ENCODE results near the gene ARRDC2. TPM values are rescaled to one million over a fixed set of nuclear protein-coding genes. Genes with fewer than 3 reads are reported as not detected.

ARRDC2 gene
- polyA plus RNA-seq: 10 to 100 TPM; 10.9 to 24.0 TPM

DNA sequence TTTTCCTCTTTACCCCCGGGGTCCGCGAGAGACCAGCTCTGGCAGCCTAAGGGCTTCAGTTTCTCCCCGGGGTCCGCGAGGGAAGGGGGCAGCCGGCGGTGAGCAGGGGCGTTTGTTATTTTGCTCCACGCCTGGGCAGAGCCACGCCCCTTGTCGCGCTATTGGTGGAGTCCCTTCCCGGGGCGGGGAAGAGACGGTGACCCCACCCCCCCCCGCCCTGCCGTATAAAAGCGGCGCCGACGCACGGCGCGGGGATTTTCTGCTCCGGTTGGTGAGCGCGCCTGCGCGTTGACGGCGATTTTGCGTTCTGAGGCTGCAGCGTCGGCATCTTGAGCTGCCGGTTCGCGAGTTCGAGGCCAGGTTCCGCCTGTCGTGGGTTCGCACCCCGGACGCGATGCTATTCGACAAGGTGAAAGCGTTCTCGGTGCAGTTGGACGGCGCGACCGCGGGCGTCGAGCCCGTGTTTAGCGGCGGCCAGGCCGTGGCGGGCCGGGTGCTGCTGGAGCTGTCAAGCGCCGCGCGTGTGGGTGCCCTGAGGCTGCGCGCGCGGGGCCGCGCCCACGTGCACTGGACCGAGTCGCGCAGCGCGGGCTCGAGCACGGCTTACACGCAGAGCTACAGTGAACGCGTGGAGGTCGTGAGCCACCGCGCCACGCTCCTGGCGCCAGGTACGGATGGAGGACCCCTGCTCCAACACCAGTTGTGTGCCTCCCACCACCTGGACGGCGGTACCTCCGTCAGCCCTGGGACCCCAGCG, at the start of gene ARRDC2:
Gene ARRDC2 (plus strand): TSS at position 254 of the 757 bp plus-strand sequence. CDS start 141 bp downstream, at position 395.
- Histone ChIP-seq H3K4me3 (ENCODE audit: low read depth in 1 of 2, low read length in 2 of 2) (peak within 1 kb of the TSS; percentile 49 to 70), H3K36me3 (ENCODE audit: control insufficient read depth in 2 of 2, insufficient read depth in 2 of 2, low read length in 1 of 2) (peaks cover 7 to 26% of the 10 kb centered on the region in 2 donors), H3K9me3 (ENCODE audit: control insufficient read depth in 2 of 2, insufficient read depth in 1 of 2, low read depth in 1 of 2, low read length in 1 of 2) (no peaks in the 10 kb centered on the region), H3K27ac (ENCODE audit: low read depth in 2 of 2, low read length in 1 of 2) (peak within 1 kb of the TSS; percentile 92 to 96), H3K4me1 (ENCODE audit: control insufficient read depth in 2 of 2, insufficient read depth in 2 of 2, low read length in 1 of 2) (peaks cover 7 to 17% of the 10 kb centered on the region in 2 donors), H3K27me3 (ENCODE audit: control insufficient read depth in 1 of 2, insufficient read depth in 2 of 2, low read length in 2 of 2) (no peaks in the 10 kb centered on the region)
- 13 to 17% methylated on average over 91 to 92 of the region's 92 CpGs for WGBS, 2 donors

DNA sequence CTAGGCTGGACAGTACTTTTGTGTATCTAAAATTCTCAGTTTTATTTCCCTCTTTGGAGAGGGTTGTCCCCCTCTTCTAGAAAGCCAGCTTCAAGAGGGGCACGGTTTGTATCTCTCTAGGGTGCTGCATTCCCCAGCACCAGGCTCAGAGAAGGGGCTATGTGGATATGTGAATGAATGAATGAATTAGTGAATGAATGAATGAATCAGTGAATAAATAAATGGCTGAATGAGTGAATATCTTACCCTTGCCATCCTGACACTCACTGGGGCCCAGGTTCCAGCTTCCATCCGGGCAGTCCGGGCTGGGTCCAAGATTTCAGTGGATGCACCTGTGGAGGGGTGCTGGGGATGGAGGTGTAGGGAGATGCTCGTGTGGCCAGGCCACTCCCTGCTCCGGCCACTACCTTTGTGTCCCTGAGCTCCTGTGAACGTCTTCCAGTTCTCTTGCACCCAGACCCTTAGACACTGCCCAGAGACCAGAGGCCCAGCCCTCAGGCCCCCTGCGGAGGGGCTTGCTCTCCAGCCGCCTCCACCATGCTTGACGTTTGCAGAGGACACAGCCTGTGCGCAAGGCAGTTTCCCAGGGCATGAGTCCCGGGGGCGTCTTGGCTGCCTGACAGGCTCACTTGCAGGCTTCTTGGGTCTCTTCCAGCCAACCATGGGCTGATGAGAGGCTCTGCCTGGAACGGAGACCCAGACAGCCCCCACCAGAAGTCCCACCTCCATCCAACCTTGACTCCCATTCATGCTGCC, 43.9 kb upstream of the ARRDC2 start:
- Histone ChIP-seq H3K27ac (ENCODE audit: low read depth in 2 of 2, low read length in 1 of 2) (no peak overlapping the region), H3K36me3 (ENCODE audit: control insufficient read depth in 2 of 2, insufficient read depth in 2 of 2, low read length in 1 of 2) (no peaks in the 10 kb centered on the region), H3K4me1 (ENCODE audit: control insufficient read depth in 2 of 2, insufficient read depth in 2 of 2, low read length in 1 of 2) (peaks cover 0 to 3% of the 10 kb centered on the region in 2 donors), H3K27me3 (ENCODE audit: control insufficient read depth in 1 of 2, insufficient read depth in 2 of 2, low read length in 2 of 2) (peaks cover 0 to 4% of the 10 kb centered on the region in 2 donors), H3K4me3 (ENCODE audit: low read depth in 1 of 2, low read length in 2 of 2) (no peak overlapping the region), H3K9me3 (ENCODE audit: control insufficient read depth in 2 of 2, insufficient read depth in 1 of 2, low read depth in 1 of 2, low read length in 1 of 2) (no peaks in the 10 kb centered on the region)
- WGBS, 2 donors: 59 to 67% methylated on average over 13 of the region's 13 CpGs

DNA sequence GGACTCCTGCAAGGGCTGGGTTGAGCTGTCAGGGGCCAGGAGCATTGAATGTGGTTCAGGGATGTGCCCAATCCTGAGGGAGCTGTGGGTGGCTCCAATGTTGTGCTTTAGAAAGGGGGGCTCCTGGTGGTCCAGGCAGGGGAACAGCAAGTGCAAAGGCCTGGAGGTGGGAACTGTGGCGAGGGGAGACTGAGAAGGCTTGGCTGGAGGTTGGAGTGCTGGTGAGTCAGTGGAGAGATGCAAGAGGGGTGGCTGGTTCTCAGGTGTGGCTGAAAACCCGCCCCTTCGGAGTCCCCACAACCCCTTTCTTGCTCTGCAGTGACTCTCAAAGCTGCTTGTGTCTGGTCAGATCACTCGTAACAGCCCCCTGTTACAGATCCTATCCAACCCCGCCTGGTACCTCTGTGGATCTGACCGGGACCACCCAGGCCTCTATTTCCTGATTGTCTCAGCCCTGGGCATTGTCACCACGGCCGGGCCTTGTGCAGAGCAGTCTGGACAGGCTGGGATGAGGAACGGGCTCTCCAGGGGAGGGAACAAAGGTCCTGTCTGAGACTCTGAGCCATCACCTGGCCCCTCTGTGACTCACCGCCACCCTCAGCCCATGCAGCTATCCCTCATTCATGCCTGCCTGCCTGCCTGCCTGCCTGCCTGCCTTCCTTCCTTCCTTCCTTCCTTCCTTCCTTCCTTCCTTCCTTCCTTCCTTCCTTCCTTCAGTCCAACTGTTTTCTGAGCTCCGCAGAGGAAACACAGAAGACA, 42.4 kb upstream of the ARRDC2 start:
- whole genome bisulfite sequencing, 2 donors: 68 to 70% methylated on average over 11 of the region's 11 CpGs

DNA sequence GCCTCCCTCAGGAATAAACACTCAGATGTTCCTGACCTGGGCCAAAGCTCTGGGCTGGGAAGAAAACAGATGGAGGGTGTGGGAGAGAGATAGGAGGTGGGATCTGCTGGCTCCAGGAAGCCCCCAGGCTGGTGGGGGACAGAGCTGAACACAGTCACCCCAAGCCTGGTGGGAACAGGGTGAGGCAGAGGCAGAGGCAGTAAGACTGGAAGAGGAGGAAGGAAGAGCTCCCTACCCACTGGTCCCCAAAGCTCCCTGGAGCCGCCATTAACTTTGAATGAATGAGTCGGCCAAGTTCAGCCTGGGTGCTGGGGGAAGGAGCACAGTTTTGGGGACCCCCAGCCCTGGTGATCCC, 41.9 kb upstream of the ARRDC2 start:
- H3K36me3 ChIP-seq (ENCODE audit: control insufficient read depth in 2 of 2, insufficient read depth in 2 of 2, low read length in 1 of 2): no peaks in the 10 kb centered on the region
- H3K9me3 ChIP-seq (ENCODE audit: control insufficient read depth in 2 of 2, insufficient read depth in 1 of 2, low read depth in 1 of 2, low read length in 1 of 2): no peaks in the 10 kb centered on the region
- H3K27me3 ChIP-seq (ENCODE audit: control insufficient read depth in 1 of 2, insufficient read depth in 2 of 2, low read length in 2 of 2): peaks cover 0 to 4% of the 10 kb centered on the region in 2 donors
- H3K4me1 ChIP-seq (ENCODE audit: control insufficient read depth in 2 of 2, insufficient read depth in 2 of 2, low read length in 1 of 2): peaks cover 0 to 3% of the 10 kb centered on the region in 2 donors
- WGBS, 2 donors: 53 to 58% methylated on average over 2 of the region's 2 CpGs
- no peak overlapping the region for H3K27ac ChIP-seq (ENCODE audit: low read depth in 2 of 2, low read length in 1 of 2)
- no peak overlapping the region for H3K4me3 ChIP-seq (ENCODE audit: low read depth in 1 of 2, low read length in 2 of 2)

More for the DNA sequence above, 42.4 kb upstream of the ARRDC2 start:
- Histone ChIP-seq H3K4me3 (ENCODE audit: low read depth in 1 of 2, low read length in 2 of 2) (no peak overlapping the region), H3K27me3 (ENCODE audit: control insufficient read depth in 1 of 2, insufficient read depth in 2 of 2, low read length in 2 of 2) (peaks cover 0 to 4% of the 10 kb centered on the region in 2 donors), H3K36me3 (ENCODE audit: control insufficient read depth in 2 of 2, insufficient read depth in 2 of 2, low read length in 1 of 2) (no peaks in the 10 kb centered on the region), H3K4me1 (ENCODE audit: control insufficient read depth in 2 of 2, insufficient read depth in 2 of 2, low read length in 1 of 2) (peaks cover 0 to 3% of the 10 kb centered on the region in 2 donors), H3K9me3 (ENCODE audit: control insufficient read depth in 2 of 2, insufficient read depth in 1 of 2, low read depth in 1 of 2, low read length in 1 of 2) (no peaks in the 10 kb centered on the region), H3K27ac (ENCODE audit: low read depth in 2 of 2, low read length in 1 of 2) (no peak overlapping the region)

DNA sequence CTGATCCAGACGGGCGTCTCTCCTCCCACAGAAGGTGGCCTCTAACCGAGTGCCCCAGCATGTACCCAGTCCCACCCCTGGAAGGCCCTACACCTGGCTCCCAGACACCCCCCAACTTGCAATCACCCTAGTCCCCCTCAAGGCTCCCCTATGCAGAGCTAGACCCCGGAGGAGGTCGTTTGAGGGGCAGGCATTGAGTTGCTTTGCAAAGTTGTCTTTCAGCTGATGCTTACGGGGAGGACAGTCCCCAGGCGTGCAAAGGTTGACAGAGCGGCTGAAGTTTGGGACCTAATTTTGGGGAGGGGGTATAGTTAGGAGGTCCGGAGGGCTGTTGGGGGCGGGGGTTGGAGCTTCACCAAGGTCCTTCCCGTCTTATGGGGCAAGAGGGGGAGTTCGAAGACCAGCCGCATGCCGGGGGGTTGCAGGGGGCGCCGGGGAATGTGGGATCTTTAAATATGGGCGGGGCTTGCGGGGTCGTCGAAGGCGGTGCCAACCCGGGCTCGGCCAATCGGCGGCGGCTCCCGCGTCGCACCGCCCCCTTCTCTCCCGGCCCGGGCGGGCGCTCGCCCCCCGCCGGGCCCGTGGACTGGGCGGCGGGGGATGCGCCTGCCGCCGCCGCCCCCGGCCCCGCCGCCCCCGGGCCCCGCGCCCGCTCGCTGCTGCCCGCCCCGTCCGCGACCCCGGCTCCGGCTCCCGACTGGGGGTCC, 41.3 kb upstream of the ARRDC2 start, which contains the start of gene KCNN1:
Gene KCNN1 (plus strand): TSS at position 558 of the 707 bp plus-strand sequence. CDS start 6,782 bp downstream, outside the sequence.
- H3K27me3 ChIP-seq (ENCODE audit: control insufficient read depth in 1 of 2, insufficient read depth in 2 of 2, low read length in 2 of 2): peaks cover 0 to 4% of the 10 kb centered on the region in 2 donors
- peak within 1 kb of the TSS in 1 of 2 donors; percentile 9 for H3K4me3 ChIP-seq (ENCODE audit: low read depth in 1 of 2, low read length in 2 of 2)
- H3K9me3 ChIP-seq (ENCODE audit: control insufficient read depth in 2 of 2, insufficient read depth in 1 of 2, low read depth in 1 of 2, low read length in 1 of 2): no peaks in the 10 kb centered on the region
- H3K36me3 ChIP-seq (ENCODE audit: control insufficient read depth in 2 of 2, insufficient read depth in 2 of 2, low read length in 1 of 2): no peaks in the 10 kb centered on the region
- 6 to 9% methylated on average over 26 to 59 of the region's 59 CpGs for WGBS, 2 donors
- H3K4me1 ChIP-seq (ENCODE audit: control insufficient read depth in 2 of 2, insufficient read depth in 2 of 2, low read length in 1 of 2): peaks cover 0 to 3% of the 10 kb centered on the region in 2 donors
- no peak within 1 kb of the TSS for H3K27ac ChIP-seq (ENCODE audit: low read depth in 2 of 2, low read length in 1 of 2)

DNA sequence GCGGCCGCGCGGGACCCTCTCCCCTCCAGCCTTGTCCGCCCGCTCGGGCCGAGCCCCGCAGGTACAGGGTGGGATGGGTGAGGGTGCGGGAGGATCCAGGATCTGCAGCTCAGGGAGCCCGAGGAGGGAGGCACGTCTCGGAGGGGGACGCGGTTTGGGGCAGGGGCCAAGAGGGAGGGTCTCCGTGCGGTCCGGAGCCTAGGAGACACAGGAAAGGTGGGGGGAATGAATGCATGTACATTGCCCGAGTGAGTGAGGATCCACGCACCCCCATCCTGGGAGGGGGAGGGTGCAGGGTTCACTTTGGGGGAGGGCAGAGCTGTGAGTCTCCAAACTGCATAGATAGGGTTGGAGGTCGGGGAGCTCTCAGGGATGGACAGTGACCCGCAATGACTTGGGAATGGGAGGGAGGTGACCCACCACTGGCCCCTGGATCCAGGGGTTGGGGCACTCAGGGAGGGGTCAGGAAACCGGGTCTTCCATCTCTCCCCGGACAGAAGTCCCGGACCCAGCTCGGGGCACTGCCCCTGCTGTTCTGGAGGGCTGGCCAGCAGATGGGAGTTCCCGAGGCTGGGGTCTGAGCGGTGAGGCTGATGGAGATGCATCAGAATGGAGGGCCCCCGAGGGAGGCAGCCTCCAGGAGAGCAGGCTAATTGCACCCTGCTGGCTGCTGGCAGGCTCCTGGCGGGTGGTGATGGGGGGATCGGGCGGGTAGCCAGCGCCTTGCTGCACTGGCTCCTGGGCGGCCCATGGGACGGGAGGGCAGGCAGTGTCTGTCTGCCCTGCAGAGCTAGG, 40.5 kb upstream of the ARRDC2 start:
- Histone ChIP-seq H3K4me3 (ENCODE audit: low read depth in 1 of 2, low read length in 2 of 2) (peak overlapping the region in 1 of 2 donors; percentile 9), H3K36me3 (ENCODE audit: control insufficient read depth in 2 of 2, insufficient read depth in 2 of 2, low read length in 1 of 2) (no peaks in the 10 kb centered on the region), H3K27me3 (ENCODE audit: control insufficient read depth in 1 of 2, insufficient read depth in 2 of 2, low read length in 2 of 2) (peaks cover 0 to 4% of the 10 kb centered on the region in 2 donors), H3K9me3 (ENCODE audit: control insufficient read depth in 2 of 2, insufficient read depth in 1 of 2, low read depth in 1 of 2, low read length in 1 of 2) (no peaks in the 10 kb centered on the region), H3K4me1 (ENCODE audit: control insufficient read depth in 2 of 2, insufficient read depth in 2 of 2, low read length in 1 of 2) (peaks cover 0 to 3% of the 10 kb centered on the region in 2 donors), H3K27ac (ENCODE audit: low read depth in 2 of 2, low read length in 1 of 2) (no peak overlapping the region)
- 13 to 14% methylated on average over 33 to 35 of the region's 35 CpGs for WGBS, 2 donors

DNA sequence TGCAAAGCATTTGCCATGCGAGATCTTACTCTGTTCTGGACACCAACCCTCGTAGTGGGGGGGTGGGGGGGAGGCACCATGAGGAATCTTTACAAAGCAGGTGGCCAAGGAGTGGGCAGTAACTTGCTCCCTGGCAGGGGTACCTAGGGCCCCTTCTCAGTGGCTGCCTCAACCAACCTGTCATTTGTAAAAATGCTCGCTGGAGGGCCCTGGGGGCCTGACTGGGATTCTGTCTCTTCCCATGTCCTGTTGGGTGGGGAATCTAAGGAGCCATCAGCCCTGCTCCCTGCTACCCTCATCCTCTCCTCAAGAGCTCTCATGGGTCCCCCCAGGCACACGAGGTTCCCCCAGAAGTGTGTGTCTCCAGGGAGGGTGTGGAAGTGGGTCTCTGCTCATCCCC, 39.6 kb upstream of the ARRDC2 start:
- H3K4me3 ChIP-seq (ENCODE audit: low read depth in 1 of 2, low read length in 2 of 2): no peak overlapping the region
- WGBS, 2 donors: 69 to 73% methylated on average over 4 of the region's 4 CpGs
- no peak overlapping the region for H3K27ac ChIP-seq (ENCODE audit: low read depth in 2 of 2, low read length in 1 of 2)
- no peaks in the 10 kb centered on the region for H3K36me3 ChIP-seq (ENCODE audit: control insufficient read depth in 2 of 2, insufficient read depth in 2 of 2, low read length in 1 of 2)
- no peaks in the 10 kb centered on the region for H3K9me3 ChIP-seq (ENCODE audit: control insufficient read depth in 2 of 2, insufficient read depth in 1 of 2, low read depth in 1 of 2, low read length in 1 of 2)
- peaks cover 0 to 3% of the 10 kb centered on the region in 2 donors for H3K4me1 ChIP-seq (ENCODE audit: control insufficient read depth in 2 of 2, insufficient read depth in 2 of 2, low read length in 1 of 2)
- peaks cover 0 to 4% of the 10 kb centered on the region in 2 donors for H3K27me3 ChIP-seq (ENCODE audit: control insufficient read depth in 1 of 2, insufficient read depth in 2 of 2, low read length in 2 of 2)

DNA sequence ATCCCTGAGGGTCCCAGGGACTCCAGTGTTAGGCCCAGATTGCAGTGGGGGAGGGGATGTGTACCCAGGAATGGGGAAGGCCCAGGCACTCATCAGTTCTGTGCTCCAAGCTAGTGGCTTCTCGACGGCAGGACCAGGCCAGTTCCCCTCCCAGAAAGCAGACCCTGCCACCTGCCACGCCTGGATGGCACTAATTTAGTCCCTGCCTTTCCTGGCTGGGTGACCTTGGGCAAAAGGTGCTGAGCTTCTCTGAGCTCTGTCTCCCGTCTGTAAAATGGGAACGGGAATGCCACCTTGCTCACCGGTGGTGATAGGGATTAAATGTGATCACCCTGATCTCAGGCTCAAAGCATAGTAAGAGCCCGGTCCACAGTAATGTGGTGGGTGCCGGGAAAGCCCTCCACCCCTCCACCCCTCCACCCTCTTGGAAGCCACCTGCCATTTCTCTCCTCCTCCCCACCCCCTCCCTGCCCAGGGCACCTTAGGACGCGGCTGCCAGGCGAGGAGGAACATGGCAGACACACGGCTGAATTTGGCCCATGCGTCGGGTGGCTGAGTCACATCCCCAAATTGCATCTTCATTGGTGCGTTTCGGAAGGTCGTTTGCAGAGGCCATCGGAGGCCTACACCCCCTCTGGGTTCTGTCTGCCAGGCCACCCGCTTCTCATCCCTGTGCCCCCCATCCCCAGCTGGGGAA, 38.7 kb upstream of the ARRDC2 start:
- Histone ChIP-seq H3K4me3 (ENCODE audit: low read depth in 1 of 2, low read length in 2 of 2) (no peak overlapping the region), H3K27me3 (ENCODE audit: control insufficient read depth in 1 of 2, insufficient read depth in 2 of 2, low read length in 2 of 2) (peaks cover 0 to 4% of the 10 kb centered on the region in 2 donors), H3K4me1 (ENCODE audit: control insufficient read depth in 2 of 2, insufficient read depth in 2 of 2, low read length in 1 of 2) (peaks cover 0 to 3% of the 10 kb centered on the region in 2 donors), H3K9me3 (ENCODE audit: control insufficient read depth in 2 of 2, insufficient read depth in 1 of 2, low read depth in 1 of 2, low read length in 1 of 2) (no peaks in the 10 kb centered on the region), H3K36me3 (ENCODE audit: control insufficient read depth in 2 of 2, insufficient read depth in 2 of 2, low read length in 1 of 2) (no peaks in the 10 kb centered on the region), H3K27ac (ENCODE audit: low read depth in 2 of 2, low read length in 1 of 2) (no peak overlapping the region)
- WGBS, 2 donors: 81 to 85% methylated on average over 19 of the region's 19 CpGs
